ENCODE data around the gene TMEM63C.

DNA sequence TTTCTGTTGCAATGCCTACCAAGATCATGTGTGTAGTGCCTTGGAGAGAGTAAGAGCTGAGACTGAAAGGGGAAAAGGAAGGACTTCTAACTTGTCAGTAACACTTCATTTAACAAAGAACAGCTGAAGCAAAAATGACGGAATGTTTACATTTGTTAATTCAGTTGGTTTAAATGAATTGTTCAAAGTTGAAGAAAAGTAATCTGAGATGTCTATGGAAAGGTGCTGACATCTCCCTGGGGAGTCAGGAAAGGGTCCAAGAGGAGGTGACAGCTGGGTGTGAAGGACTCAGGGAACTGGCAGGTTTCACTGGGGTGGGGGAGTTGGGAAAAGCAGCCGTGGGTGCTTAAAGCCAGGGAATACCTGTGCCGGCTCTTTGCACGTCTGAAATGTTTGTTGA is 7.9 kb downstream of the TMEM63C start:
- TF ChIP-seq, protein P1, sequence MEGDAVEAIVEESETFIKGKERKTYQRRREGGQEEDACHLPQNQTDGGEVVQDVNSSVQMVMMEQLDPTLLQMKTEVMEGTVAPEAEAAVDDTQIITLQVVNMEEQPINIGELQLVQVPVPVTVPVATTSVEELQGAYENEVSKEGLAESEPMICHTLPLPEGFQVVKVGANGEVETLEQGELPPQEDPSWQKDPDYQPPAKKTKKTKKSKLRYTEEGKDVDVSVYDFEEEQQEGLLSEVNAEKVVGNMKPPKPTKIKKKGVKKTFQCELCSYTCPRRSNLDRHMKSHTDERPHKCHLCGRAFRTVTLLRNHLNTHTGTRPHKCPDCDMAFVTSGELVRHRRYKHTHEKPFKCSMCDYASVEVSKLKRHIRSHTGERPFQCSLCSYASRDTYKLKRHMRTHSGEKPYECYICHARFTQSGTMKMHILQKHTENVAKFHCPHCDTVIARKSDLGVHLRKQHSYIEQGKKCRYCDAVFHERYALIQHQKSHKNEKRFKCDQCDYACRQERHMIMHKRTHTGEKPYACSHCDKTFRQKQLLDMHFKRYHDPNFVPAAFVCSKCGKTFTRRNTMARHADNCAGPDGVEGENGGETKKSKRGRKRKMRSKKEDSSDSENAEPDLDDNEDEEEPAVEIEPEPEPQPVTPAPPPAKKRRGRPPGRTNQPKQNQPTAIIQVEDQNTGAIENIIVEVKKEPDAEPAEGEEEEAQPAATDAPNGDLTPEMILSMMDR (conservative IDR thresholded peaks at IDR 0.05 in 1 of 2, IDR thresholded peaks at IDR 0.05 in 1 of 2; ENCODE audit: extremely low read depth in 1 of 2, insufficient read depth in 1 of 2, low read depth in 1 of 2, low read length in 2 of 2): no peak
- TF ChIP-seq EZH2 (IDR thresholded peaks at IDR 0.05; ENCODE audit: borderline replicate concordance, low read length): no peak
